GM19328 (cell line): ENCODE results near the gene JAKMIP1.

Experiments
- ATAC-seq: cut with Tn5 transposase; IDR thresholded peaks from one replicate; pipeline ENCODE4 v1.9.1; 2021; ENCODE audit warnings: mild to moderate bottlenecking, moderate library complexity; ENCODE audit not compliant: unreplicated experiment

JAKMIP1 gene

DNA sequence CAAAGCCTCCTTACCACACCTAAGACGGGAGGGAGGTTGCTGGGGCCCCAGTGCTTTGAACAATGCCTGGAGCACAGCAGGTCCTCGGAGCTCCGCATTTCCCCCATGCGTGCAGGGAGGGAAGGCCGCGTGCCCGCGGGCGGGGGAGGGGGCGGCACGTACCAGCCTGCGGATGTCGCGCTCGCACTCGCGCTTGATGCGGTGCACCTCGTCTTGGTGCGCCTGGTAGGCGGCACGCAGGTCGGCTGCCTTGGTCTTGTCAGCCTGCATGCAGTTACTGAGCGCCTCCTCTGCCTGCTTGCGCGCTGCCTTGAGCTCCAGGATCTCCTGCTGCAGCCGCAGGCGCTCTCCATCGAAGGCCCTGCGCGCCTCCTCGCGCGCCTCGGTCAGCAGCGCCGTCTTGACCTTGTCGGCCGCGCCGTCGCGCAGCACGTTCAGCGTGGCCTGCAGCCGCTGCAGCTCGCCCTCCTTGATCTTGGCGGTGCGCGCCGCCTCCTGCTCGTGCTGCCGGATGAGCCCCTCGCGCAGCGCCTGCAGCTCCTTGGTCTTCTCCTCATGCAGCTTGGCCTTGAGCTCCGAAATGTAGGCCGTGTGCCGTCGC lies 94.9 kb downstream of the JAKMIP1 start:
- no peak for ATAC-seq

GRCh38 chr4:6104541-6105130 lies 95.7 kb downstream of the JAKMIP1 start:
- no peak for ATAC-seq

DNA sequence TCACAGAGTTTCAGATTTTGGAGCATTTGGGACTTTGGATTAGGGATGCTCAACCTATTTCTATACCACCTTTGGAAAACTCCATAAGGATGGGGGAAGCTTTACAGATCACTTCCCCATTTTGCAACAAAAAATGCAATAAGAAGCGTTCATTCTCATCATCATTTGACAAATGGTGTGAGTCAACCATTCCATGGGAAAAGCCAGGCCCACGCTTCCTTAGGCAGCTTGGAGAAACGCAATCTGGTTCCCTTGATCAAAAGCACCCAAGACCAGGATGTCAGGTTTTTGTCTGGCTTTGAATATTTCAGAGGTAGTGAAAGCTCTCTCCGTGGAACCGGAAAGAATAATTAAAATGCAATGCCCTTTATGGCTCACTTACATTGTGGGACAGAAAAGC lies 102.8 kb downstream of the JAKMIP1 start:
- no peak for ATAC-seq

GRCh38 chr4:6095897-6096296 lies 104.5 kb downstream of the JAKMIP1 start:
- ATAC-seq = no peak

DNA sequence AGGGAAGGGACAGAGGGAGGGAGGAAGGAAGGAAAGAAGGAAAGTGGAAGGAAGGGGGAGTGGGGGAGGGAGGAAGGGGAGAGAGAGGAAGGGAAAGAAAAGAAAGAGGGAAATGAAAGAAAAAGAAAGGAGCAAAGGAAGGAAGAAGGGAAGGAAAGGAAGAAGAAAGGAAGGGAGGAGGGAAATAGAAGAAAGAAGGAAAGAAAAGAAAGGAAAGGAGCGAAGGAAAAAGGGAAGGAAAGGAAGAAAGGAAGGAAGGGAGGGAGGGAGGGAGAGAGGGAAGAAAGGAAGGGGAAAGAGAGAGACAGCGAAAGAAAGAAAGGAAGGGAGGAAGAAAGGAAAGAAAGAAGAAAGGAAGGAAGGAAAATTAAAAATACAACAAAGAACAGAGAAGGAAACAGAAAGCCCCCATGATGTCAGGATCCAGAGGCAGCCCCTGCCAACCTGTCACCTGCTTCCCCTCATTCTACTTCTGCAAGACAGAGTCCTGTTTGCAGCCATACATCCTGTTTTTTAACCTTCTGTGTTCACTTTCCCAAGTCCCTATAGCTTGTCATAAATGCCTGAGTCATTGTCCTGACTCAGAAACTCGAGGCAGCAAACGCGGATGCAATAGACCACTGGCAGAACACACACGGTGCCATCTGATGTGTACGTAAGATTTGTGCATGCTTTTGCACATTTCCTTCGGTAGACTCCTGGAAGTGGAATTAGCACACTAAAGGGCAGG lies 105.2 kb downstream of the JAKMIP1 start:
- no peak for ATAC-seq

- no peak for ATAC-seq
Observed at GRCh38 chr4:6093671-6094070, 106.7 kb downstream of the JAKMIP1 start.

GRCh38 chr4:6092971-6093370 lies 107.4 kb downstream of the JAKMIP1 start:
- ATAC-seq = no peak

GRCh38 chr4:6092131-6092530 lies 108.2 kb downstream of the JAKMIP1 start:
- no peak for ATAC-seq

GRCh38 chr4:6090931-6091330 lies 109.4 kb downstream of the JAKMIP1 start:
- ATAC-seq = no peak

GRCh38 chr4:6088950-6089349 lies 111.4 kb downstream of the JAKMIP1 start:
- ATAC-seq = no peak

GRCh38 chr4:6087669-6088341 lies 112.5 kb downstream of the JAKMIP1 start:
- ATAC-seq = no peak

- ATAC-seq = no peak
Observed at GRCh38 chr4:6086846-6087245, 113.5 kb downstream of the JAKMIP1 start.

GRCh38 chr4:6085691-6086628 lies 114.4 kb downstream of the JAKMIP1 start:
- no peak for ATAC-seq

- ATAC-seq = no peak
Observed at GRCh38 chr4:6085028-6085690, 115.2 kb downstream of the JAKMIP1 start.

DNA sequence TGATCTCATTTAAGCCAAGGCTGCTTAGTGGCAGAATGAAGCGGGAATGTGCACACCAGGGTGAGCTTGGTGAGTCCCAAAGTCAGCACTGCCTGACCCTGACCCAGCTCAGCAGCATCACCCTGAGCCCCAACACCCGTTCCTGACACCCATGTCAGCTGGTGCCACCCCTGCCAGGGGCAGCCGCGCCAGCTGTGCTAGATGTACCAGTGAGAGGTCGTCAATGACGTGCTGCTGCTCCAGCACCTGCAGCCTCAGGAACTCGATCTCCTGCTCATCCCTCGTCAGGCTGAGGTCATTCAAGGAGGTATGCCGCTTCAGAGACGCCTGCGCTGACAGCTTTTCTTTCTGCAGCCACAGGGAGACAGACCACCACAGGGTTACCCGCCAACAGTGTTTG lies 120.4 kb downstream of the JAKMIP1 start:
- no peak for ATAC-seq

DNA sequence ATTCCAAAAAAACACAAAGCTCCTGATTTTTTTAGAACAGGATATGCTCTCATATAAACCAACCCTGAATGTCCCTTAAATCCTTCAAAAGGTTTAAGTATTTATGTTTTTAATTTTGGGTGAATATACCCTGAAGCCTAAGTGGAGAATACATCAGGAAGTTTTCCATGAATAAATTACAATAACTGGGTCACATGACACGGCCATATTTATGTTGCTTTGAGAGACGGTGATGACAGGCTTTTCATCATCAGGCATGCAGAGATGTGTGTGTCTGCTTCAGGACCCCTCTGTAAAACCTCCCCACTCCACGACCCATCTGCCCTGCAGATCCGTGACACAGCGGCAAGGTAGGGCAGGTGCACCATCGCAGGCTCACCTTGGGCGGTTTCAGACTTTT lies 121.8 kb downstream of the JAKMIP1 start:
- ATAC-seq = no peak

GRCh38 chr4:6076391-6076790 lies 124.0 kb downstream of the JAKMIP1 start:
- ATAC-seq = no peak

DNA sequence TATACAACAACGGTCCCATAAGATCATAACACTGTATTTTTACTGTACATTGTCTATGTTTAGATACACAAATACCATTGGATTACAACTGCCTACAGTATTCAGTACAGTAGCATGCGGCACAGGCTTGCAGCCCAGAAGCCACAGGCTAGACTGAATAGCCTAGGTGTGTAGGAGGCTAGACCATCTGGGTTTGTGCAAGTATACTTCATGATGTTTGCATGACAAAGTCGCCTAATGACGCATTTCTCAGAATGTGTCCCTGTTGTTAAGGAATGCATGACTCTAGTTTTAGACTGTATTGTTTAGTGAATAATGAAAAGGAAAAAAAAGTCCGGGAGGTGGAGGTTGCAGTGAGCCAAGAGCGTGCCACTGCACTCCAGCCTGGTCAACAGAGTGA lies 125.6 kb downstream of the JAKMIP1 start:
- no peak for ATAC-seq

DNA sequence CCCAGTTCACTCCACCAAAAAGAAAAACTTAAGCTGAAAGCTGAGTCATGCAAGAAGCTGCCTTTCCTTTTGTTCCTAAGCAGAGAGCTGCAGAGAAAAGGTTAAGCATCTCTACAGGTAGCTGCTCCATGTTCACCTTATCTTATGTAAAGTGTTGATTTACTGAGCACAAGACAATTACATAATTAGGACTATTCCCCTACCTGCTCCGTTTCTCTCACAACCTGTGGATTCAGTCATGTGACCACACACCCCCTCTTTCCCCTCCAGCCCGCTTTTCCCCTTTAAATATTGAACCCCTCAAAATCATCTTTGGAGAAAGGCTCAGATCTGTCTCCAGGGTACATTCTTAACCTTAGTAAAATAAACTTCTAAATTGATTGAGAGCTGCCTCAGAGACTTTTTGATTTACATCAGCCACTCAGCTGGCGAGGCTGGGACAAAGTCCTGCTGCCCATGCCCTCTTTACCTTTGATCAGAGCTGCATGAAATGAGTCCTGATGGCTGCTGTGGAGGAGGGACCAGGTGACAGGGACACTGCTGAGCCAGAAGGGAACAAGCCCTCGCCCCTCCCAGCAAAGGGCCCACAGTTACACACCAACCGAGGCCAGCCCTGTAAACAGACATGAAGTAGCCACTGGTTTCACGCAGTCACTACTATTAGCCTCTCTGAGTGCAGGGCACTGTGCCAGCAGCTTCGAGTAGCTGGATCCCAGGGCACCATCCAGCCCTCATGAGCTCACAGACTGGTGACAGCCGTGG lies 128.2 kb downstream of the JAKMIP1 start:
- no peak for ATAC-seq
